OCI-M2 (cell line): Measurements from ENCODE around the gene ERO1B.
"Not testable (repeated sequence)": the region's sequence is repeated elsewhere in the genome, so short reads cannot be mapped to it uniquely, and the experiment has no call there.

Source experiments
- DNase-seq: peaks from one replicate; lab custom pipeline; 2025; ENCODE audit not compliant: unreplicated experiment; lab: John Stamatoyannopoulos, UW

ERO1B gene

GRCh38 chr1:236281654-236282424 is at the start of gene ERO1B:
Gene ERO1B, minus strand, starts transcription at chr1:236281958. Its CDS starts 175 bp downstream, at chr1:236281783.
- peak; percentile 61 for DNase-seq

- not testable (repeated sequence) for DNase-seq
Observed at GRCh38 chr1:236331412-236331811, 49.7 kb upstream of the ERO1B start.

- DNase-seq: no peak
Observed at GRCh38 chr1:236326432-236326831, 44.7 kb upstream of the ERO1B start.

GRCh38 chr1:236325567-236325966 is 43.8 kb upstream of the ERO1B start:
- DNase-seq: no peak

- no peak for DNase-seq
Observed at GRCh38 chr1:236323819-236324411, 42.2 kb upstream of the ERO1B start.

GRCh38 chr1:236322566-236323409 is 41.0 kb upstream of the ERO1B start:
- no peak for DNase-seq

GRCh38 chr1:236321101-236321500 is 39.3 kb upstream of the ERO1B start:
- no peak for DNase-seq

- DNase-seq: no peak
Observed at GRCh38 chr1:236320671-236321070, 38.9 kb upstream of the ERO1B start.

- DNase-seq: no peak
Observed at GRCh38 chr1:236320214-236320613, 38.5 kb upstream of the ERO1B start.

GRCh38 chr1:236316437-236316836 is 34.7 kb upstream of the ERO1B start:
- DNase-seq: no peak

GRCh38 chr1:236315518-236315917 is 33.8 kb upstream of the ERO1B start:
- no peak for DNase-seq

GRCh38 chr1:236315092-236315491 is 33.3 kb upstream of the ERO1B start:
- no peak for DNase-seq

GRCh38 chr1:236314050-236314449 is 32.3 kb upstream of the ERO1B start:
- not testable (repeated sequence) for DNase-seq

GRCh38 chr1:236313427-236313826 is 31.7 kb upstream of the ERO1B start:
- DNase-seq: no peak

GRCh38 chr1:236311040-236311439 is 29.3 kb upstream of the ERO1B start:
- DNase-seq: no peak

GRCh38 chr1:236308827-236309226 is 27.1 kb upstream of the ERO1B start:
- DNase-seq: no peak

GRCh38 chr1:236307435-236307834 is 25.7 kb upstream of the ERO1B start:
- no peak for DNase-seq

- no peak for DNase-seq
Observed at GRCh38 chr1:236304682-236305081, 22.9 kb upstream of the ERO1B start.

GRCh38 chr1:236303675-236304074 is 21.9 kb upstream of the ERO1B start:
- no peak for DNase-seq

GRCh38 chr1:236302941-236303340 is 21.2 kb upstream of the ERO1B start:
- no peak for DNase-seq

- no peak for DNase-seq
Observed at GRCh38 chr1:236301958-236302335, 20.2 kb upstream of the ERO1B start.
